Thoracic aorta (tissue), 2 donors: ENCODE data around the gene KCNH4. TPM values are rescaled to one million over a fixed set of nuclear protein-coding genes. Genes with fewer than 3 reads are reported as not detected.

Experiments used
- ATAC-seq: fragments of 150-250 bp; one replicate; pipeline ENCODE4 v1.8.0; 2017; ENCODE audit warnings: low read depth; ENCODE audit not compliant: insufficient number of reproducible peaks, low FRiP score
- DNase-seq: peaks from one replicate; pipeline ENCODE4 v3.0.0-alpha.2; 2020; ENCODE audit warnings: low spot score
- H3K27ac ChIP-seq, 2 donors: fragments of 200-600 bp; sonication (generic); 1 replicate in 1 of 2; 2 replicates in 1 of 2; pipeline ENCODE4 v1.5.1; 2016; ENCODE audit warnings: mild to moderate bottlenecking in 2 of 2, moderate library complexity in 2 of 2
- H3K27me3 ChIP-seq: fragments of 200-600 bp; sonication (generic); replicated peaks from 2 replicates; pipeline ENCODE4 v1.6.0; 2016; ENCODE audit warnings: mild to moderate bottlenecking; ENCODE audit not compliant: insufficient read depth
- H3K36me3 ChIP-seq: fragments of 200-600 bp; sonication (generic); one replicate; pipeline ENCODE4 v1.5.1; 2016
- H3K4me1 ChIP-seq, 2 donors: fragments of 200-600 bp; sonication (generic); 1 replicate in 1 of 2; 2 replicates in 1 of 2; pipeline versions ENCODE4 v1.5.1 to v1.6.0; 2016; ENCODE audit warnings: low read depth in 2 of 2, mild to moderate bottlenecking in 1 of 2; ENCODE audit not compliant: control insufficient read depth in 1 of 2
- H3K4me3 ChIP-seq: fragments of 200-600 bp; sonication (generic); 2 replicates; pipeline ENCODE4 v1.5.1; 2016; ENCODE audit warnings: mild to moderate bottlenecking
- H3K9me3 ChIP-seq: fragments of 200-600 bp; sonication (generic); 2 replicates; pipeline ENCODE4 v1.5.1; 2016
- total RNA-seq, 2 donors: library from RNA; depleted of rRNA; stranded (reverse); fragments of >200 nt; gene quantifications; one replicate each; pipeline versions ENCODE4 v1.1.0 to v1.2.3, GENCODE V29; 2016
- TF ChIP-seq, protein P1 (sequence below): fragments of 200-600 bp; sonication (generic); IDR thresholded peaks from one replicate; pipeline ENCODE4 v1.5.1; 2019; ENCODE audit warnings: antibody characterized with exemption

Gene KCNH4
- total RNA-seq, 2 donors from 2014 or later = 0.21 TPM; not detected in 1

DNA sequence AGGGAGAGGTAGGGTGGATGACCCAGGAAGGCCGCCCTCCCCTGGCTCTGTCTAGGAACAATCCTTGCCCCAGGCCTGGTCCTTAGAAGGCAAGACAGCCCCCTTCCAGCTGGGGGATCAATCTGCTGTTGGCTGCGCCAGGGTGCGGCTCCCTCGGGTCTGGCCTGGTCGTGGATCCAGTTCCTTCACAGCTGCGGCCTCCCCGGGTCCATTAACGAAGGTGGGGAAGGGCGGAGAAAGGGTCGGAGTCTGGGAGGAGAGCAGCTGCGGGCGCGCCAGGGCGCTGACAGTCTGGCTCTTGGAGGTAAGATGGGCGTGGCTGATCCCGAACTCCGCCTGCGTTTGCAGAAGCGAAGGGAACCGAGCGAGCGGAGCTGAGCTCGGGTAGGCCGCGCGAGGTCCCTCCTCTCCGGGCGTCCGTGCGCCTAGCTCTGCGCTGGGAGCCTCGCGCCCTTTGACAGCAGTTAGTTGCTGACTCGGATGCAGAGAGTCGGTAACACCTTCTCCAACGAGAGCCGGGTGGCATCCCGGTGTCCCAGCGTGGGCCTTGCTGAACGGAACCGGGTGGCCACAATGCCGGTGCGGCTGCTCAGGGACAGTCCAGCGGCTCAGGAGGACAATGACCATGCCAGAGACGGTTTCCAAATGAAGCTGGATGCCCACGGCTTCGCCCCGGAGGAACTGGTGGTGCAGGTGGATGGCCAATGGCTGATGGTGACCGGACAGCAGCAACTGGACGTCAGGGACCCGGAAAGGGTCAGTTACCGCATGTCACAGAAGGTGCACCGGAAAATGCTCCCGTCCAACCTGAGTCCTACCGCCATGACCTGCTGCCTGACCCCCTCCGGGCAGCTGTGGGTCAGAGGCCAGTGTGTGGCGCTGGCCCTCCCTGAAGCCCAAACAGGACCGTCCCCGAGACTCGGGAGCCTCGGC lies 58.3 kb downstream of the KCNH4 start, which contains the start of gene HSPB9:
TSS of gene HSPB9 (plus strand) at position 434 of the 933 bp plus-strand sequence. CDS start at position 481, 47 bp downstream.
- H3K4me1 ChIP-seq = peaks cover 7 to 10% of the 10 kb centered on the region in 2 donors
- TF ChIP-seq, protein P1, sequence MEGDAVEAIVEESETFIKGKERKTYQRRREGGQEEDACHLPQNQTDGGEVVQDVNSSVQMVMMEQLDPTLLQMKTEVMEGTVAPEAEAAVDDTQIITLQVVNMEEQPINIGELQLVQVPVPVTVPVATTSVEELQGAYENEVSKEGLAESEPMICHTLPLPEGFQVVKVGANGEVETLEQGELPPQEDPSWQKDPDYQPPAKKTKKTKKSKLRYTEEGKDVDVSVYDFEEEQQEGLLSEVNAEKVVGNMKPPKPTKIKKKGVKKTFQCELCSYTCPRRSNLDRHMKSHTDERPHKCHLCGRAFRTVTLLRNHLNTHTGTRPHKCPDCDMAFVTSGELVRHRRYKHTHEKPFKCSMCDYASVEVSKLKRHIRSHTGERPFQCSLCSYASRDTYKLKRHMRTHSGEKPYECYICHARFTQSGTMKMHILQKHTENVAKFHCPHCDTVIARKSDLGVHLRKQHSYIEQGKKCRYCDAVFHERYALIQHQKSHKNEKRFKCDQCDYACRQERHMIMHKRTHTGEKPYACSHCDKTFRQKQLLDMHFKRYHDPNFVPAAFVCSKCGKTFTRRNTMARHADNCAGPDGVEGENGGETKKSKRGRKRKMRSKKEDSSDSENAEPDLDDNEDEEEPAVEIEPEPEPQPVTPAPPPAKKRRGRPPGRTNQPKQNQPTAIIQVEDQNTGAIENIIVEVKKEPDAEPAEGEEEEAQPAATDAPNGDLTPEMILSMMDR = no peak
- peaks cover 11% of the 10 kb centered on the region for H3K36me3 ChIP-seq
- no peak for DNase-seq
- no peak within 1 kb of the TSS for H3K27ac ChIP-seq
- H3K27me3 ChIP-seq = no peaks in the 10 kb centered on the region
- no peak within 1 kb of the TSS for H3K4me3 ChIP-seq
- no peaks in the 10 kb centered on the region for H3K9me3 ChIP-seq
- no peak for ATAC-seq

DNA sequence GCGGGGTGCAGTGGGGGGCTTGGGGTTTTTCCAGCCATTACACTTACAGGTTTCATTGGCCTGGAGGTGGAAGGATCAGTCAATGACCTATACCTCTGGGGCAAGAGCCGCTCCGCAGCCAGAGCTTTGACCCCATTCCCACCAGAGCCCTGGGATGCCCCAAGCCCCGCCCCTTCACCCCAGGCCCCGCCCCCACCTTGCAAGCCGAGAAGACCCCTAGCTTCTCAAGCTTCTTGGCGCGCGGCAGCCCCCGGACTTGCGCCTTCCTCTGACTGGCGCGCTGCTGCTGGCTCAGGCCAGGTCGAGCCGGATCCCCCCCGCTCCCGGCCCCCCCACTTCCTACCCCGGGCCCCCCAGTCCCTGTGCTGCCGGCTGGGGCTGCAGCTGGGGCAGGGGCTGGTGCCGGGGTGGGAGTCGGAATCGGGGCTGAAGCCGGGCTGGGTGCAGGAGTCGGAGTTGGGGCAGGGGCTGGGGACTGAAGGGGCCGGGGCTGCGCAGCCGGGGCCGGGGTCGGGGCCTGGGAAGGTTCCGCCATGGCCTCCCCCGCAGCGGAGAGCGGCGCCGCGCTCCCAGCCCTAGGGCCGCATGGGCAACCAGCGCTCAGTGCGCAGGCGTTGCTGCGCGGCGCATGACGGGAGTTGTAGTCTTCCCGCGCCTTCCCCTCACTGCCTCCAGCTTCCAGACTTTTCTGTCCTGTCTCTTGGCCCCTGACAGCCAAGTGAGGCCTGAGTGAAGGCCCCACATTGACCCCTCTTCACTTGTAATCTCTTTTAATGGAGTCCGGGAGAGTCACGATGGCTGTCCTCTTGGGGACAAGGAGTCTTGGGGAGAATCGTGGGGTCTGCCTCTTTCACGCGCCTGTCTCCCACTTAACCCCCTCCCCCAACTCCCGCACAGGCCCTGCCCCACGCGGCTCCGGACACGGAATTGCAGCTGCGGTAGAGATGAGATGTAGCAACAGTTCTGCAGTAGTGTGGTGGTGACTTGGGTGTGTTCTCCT lies 59.9 kb downstream of the KCNH4 start, which contains the start of gene KAT2A:
TSS of gene KAT2A (minus strand) at position 598 of the 1,000 bp plus-strand sequence. CDS start at position 535, 63 bp downstream.
- Histone ChIP-seq H3K36me3 (peaks cover 6% of the 10 kb centered on the region), H3K4me1 (peaks cover 7 to 10% of the 10 kb centered on the region in 2 donors), H3K4me3 (peak within 1 kb of the TSS; percentile 93), H3K9me3 (no peaks in the 10 kb centered on the region), H3K27me3 (no peaks in the 10 kb centered on the region), H3K27ac (no peak within 1 kb of the TSS)
- DNase-seq (no peak), ATAC-seq (no peak)
- TF ChIP-seq, protein P1 = no peak

DNA sequence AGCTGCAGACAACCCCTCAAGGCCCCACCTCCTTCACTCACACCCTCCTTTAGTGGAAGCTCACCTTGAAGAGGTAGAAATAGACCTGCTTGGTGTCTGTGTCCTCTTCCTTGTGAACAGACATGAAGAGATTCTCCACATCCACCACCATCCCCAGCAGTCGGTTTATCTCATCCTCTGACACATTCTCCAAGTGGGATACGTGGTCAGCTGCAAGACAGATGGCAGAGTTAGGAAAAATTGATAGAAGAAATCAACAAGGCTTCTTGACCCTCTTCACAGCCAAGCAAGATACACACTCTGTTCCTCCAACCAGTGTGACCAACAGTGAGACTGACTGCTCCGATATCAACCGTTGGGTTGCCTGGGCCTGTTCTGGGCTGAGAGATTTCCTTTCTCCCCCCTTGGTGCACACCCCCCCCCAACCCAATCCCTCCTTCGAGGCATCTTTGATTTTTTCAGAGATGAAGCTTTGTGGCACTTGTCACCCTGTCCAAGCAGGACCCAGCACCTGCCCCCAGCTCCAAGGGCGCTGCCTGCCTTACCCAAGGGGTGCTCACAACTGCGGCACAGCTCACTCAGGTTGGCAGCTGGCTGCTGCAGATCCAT lies 60.7 kb downstream of the KCNH4 start:
- ATAC-seq (no peak), DNase-seq (no peak)
- TF ChIP-seq, protein P1 = no peak
- no peak overlapping the region for H3K27ac ChIP-seq
- peaks cover 7 to 10% of the 10 kb centered on the region in 2 donors for H3K4me1 ChIP-seq
- H3K27me3 ChIP-seq = no peaks in the 10 kb centered on the region
- no peaks in the 10 kb centered on the region for H3K36me3 ChIP-seq
- H3K9me3 ChIP-seq = no peaks in the 10 kb centered on the region
- H3K4me3 ChIP-seq = peak overlapping the region; percentile 93

DNA sequence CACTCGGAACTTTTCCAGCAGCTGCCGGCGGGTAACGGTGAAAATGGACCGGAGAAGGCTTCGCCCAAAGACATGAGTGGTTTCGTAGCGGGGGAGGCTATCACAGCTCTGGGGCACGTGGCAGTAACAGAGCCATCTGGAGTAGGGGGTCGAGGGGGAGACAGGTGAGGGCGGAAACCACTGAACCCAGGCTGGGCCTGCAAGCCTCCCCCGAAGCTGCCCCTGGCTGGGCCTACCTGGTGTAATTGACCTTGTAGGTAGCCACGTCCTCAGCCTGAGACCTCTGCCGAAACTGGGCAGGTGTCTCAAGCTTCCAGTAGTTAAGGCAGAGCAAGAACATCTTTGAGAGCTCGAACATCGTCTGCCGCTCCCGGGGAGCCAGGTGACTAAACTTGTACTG lies 61.6 kb downstream of the KCNH4 start:
- Histone ChIP-seq H3K27me3 (no peaks in the 10 kb centered on the region), H3K9me3 (no peaks in the 10 kb centered on the region), H3K4me3 (no peak overlapping the region), H3K4me1 (peaks cover 7 to 10% of the 10 kb centered on the region in 2 donors), H3K27ac (no peak overlapping the region), H3K36me3 (no peaks in the 10 kb centered on the region)
- TF ChIP-seq, protein P1 = no peak
- DNase-seq (no peak), ATAC-seq (no peak)
